ENCODE results near the gene SDF2.

The SDF2 gene

GRCh38 chr17:28598389-28598788, 63.3 kb downstream of the SDF2 start:
- Histone ChIP-seq H3K27ac (ENCODE audit: low read length) (peak overlapping the region; percentile 88), H3K4me3 (ENCODE audit: low read length) (peak overlapping the region; percentile 87), H3K9me3 (ENCODE audit: insufficient read depth, low read depth, low read length) (no peaks in the 10 kb centered on the region), H3K9ac (ENCODE audit: low read depth, low read length) (peak overlapping the region; percentile 94), H3K4me1 (ENCODE audit: insufficient read depth, low read length) (no peaks in the 10 kb centered on the region), H3K27me3 (ENCODE audit: insufficient read depth, low read length) (no peaks in the 10 kb centered on the region), H3K36me3 (ENCODE audit: insufficient read depth, low read depth, low read length) (peaks cover 18% of the 10 kb centered on the region)
